ENCODE measurements around the gene PIGK. TPM values are rescaled to one million over a fixed set of nuclear protein-coding genes. Genes with fewer than 3 reads are reported as not detected.
A peak's percentile ranks its signal among the peaks of the same experiment; 100 is the strongest.
"Not testable (repeated sequence)": the region's sequence is repeated elsewhere in the genome, so short reads cannot be mapped to it uniquely, and the experiment has no call there.

Gene PIGK
- total RNA-seq, 2 experiments from 2014 or later, result 24.3 to 34.9 TPM

DNA sequence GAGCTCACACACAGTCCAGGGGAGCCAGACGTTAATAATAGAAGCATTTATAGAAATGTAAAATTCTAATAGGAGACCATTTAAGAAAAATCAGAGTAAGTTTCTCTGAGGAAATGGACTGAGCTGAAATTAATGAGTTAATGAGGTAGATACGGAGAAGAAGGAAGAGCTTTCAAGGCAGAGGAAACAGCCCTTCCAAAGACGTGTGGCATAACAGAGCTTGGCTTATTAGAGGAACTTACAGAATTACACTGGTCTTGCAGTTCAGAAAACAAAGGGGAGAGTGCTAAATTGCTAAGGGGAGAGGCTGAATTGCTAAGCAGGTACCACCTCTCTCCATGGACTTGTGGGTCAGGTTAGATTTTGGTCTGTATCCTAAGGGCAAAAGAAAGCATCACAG lies 8.2 kb upstream of the PIGK start:
- no peak for DNase-seq
- Mint-ChIP-seq H3K9me3 (no peaks in the 10 kb centered on the region), H3K36me3 (ENCODE audit: low read depth) (peaks cover 6% of the 10 kb centered on the region), H3K27ac (no peak overlapping the region), H3K4me1 (no peaks in the 10 kb centered on the region), H3K4me3 (no peak overlapping the region), H3K27me3 (no peaks in the 10 kb centered on the region)
- CTCF ChIA-PET, result interaction anchor here (0.7 kb wide), 1 partner anchor 75 kb away, joined by 3 read pairs; no protein-coding TSS in a partner anchor
- POLR2A ChIA-PET, result no interaction called here

- no peak overlapping the region for H3K4me3 Mint-ChIP-seq
- ChIA-PET CTCF (no interaction called here), POLR2A (no interaction called here)
- H3K27ac Mint-ChIP-seq, result no peak overlapping the region
- peaks cover 21% of the 10 kb centered on the region for H3K4me1 Mint-ChIP-seq
- peaks cover 16% of the 10 kb centered on the region for H3K36me3 Mint-ChIP-seq (ENCODE audit: low read depth)
- no peak for DNase-seq
- peaks cover 3% of the 10 kb centered on the region for H3K9me3 Mint-ChIP-seq
- no peaks in the 10 kb centered on the region for H3K27me3 Mint-ChIP-seq
Observed at GRCh38 chr1:77222496-77222895, 3.3 kb upstream of the PIGK start.

GRCh38 chr1:77220687-77221463 lies 1.6 kb upstream of the PIGK start:
- ChIA-PET CTCF (no interaction called here), POLR2A (no interaction called here)
- Mint-ChIP-seq H3K9me3 (peaks cover 3% of the 10 kb centered on the region), H3K4me3 (peak overlapping the region; percentile 37), H3K36me3 (ENCODE audit: low read depth) (peaks cover 16% of the 10 kb centered on the region), H3K4me1 (peaks cover 31% of the 10 kb centered on the region), H3K27ac (no peak overlapping the region), H3K27me3 (no peaks in the 10 kb centered on the region)
- DNase-seq, result no peak

DNA sequence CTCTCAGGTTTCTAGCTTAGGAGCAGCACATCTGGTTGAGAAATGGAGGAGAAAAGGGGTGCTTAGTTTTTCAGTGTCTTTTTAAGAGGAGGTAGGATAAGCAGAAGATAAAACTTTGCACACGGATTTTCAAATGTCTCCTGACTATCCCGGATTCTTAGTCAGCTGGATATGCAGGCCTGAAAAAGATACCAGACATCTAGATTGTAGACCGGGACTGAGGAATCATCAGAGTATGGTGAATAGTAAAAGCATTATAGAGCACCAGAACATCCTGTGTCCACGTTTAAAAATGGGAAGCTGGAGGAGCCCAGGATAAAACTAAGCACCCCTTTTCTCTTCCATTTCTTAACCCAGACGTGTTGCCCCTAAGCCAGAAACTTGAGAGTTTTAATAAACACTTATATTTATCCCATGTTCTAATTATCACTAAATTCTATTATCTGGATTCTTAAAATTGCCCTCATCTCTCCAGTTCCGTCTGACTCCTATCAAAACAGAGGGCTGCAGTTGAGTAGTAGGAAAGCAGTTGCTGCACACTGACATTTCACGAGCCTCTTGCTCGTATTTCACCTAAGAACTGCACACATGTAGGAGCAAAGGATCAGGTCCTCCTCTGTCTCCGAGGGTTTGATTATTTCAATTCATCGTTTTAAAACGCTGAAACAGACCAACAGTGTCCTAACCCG lies 609 bp downstream of the PIGK start:
- POLR2A ChIA-PET, result interaction anchor here (1.5 kb wide), 1 partner anchor 20 kb away, joined by 6 read pairs; no protein-coding TSS in a partner anchor
- CTCF ChIA-PET, result no interaction called here
- H3K4me3 Mint-ChIP-seq, result peak overlapping the region; percentile 90
- peaks cover 3% of the 10 kb centered on the region for H3K9me3 Mint-ChIP-seq
- H3K27me3 Mint-ChIP-seq, result no peaks in the 10 kb centered on the region
- H3K4me1 Mint-ChIP-seq, result peaks cover 40% of the 10 kb centered on the region
- peaks cover 16% of the 10 kb centered on the region for H3K36me3 Mint-ChIP-seq (ENCODE audit: low read depth)
- H3K27ac Mint-ChIP-seq, result peak overlapping the region; percentile 96
- DNase-seq, result no peak

DNA sequence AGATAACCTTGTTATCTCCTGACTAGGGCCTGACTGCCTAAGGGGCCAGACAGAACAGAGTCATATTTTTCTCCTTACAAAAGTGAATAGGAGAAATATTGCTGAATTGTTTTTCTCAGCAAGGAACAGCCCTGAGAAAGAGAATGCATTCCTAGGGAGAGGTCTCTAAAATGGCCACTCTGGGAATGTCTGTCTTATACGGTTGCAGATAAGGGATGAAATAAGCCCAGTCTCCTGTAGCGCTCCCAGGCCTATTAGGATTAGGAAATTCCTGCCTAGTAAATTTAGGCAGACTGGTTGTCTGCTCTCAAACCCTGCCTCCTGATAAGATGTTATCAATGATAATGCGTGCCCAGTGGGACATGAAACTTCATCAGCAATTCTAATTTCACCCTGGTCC lies 15.2 kb downstream of the PIGK start:
- CTCF ChIA-PET, H3K27me3 Mint-ChIP-seq, H3K9me3 Mint-ChIP-seq, POLR2A ChIA-PET, DNase-seq, H3K4me1 Mint-ChIP-seq, H3K27ac Mint-ChIP-seq, H3K4me3 Mint-ChIP-seq: not testable (repeated sequence)
- H3K36me3 Mint-ChIP-seq (ENCODE audit: low read depth), result peaks cover 17% of the 10 kb centered on the region

GRCh38 chr1:77202751-77203150 lies 16.5 kb downstream of the PIGK start:
- no peak for DNase-seq
- peaks cover 17% of the 10 kb centered on the region for H3K36me3 Mint-ChIP-seq (ENCODE audit: low read depth)
- ChIA-PET CTCF (no interaction called here), POLR2A (no interaction called here)
- H3K4me3 Mint-ChIP-seq, result no peak overlapping the region
- H3K4me1 Mint-ChIP-seq, result no peaks in the 10 kb centered on the region
- no peaks in the 10 kb centered on the region for H3K27me3 Mint-ChIP-seq
- no peak overlapping the region for H3K27ac Mint-ChIP-seq
- H3K9me3 Mint-ChIP-seq, result peaks cover 8% of the 10 kb centered on the region

DNA sequence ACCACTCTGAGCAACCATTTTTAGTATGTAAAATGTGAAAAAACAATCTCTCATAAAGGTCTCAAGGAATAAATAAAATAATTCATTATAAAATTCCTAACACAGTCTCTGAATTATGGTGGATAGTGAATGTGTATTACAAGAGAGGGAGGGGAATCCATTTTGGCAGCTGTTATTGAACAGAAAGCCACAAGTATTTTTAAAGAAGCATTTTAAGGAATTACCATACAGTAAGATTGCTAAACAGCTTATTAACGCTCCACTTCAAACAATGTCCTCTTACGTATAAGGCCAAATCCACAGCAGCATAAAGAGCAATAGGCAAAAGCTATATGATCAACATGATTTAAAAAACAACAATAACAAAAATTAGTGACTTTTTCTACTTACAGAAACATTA lies 18.4 kb downstream of the PIGK start:
- Mint-ChIP-seq H3K27me3 (no peaks in the 10 kb centered on the region), H3K9me3 (peaks cover 7% of the 10 kb centered on the region), H3K4me3 (no peak overlapping the region), H3K27ac (no peak overlapping the region), H3K36me3 (ENCODE audit: low read depth) (peaks cover 21% of the 10 kb centered on the region), H3K4me1 (no peaks in the 10 kb centered on the region)
- POLR2A ChIA-PET, result no interaction called here
- CTCF ChIA-PET, result no interaction called here
- no peak for DNase-seq

- Mint-ChIP-seq H3K4me3 (no peak overlapping the region), H3K4me1 (no peaks in the 10 kb centered on the region), H3K27me3 (no peaks in the 10 kb centered on the region), H3K36me3 (ENCODE audit: low read depth) (peaks cover 21% of the 10 kb centered on the region), H3K9me3 (peaks cover 7% of the 10 kb centered on the region), H3K27ac (no peak overlapping the region)
- POLR2A ChIA-PET, result no interaction called here
- CTCF ChIA-PET, result no interaction called here
- no peak for DNase-seq
Observed at GRCh38 chr1:77200293-77200692, 18.9 kb downstream of the PIGK start.

DNA sequence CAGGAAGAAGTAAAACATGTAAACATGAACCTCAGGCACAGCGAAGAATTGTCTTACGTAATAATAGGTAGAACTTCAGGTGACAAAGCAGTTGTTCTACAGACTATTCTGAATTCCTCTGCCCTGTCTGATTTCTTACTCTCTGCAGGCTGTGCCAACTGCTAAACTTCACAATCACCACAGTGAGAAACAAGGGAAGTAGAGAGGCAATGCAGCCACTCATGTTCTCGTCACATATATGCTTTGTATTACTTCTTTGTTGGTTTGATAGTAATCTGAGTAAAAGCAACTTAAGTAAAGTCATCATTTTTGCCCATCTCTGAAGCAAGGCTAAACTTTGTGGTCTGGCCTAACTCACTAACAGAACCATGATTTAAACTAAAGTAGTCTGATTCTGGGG lies 21.9 kb downstream of the PIGK start:
- CTCF ChIA-PET, result no interaction called here
- no peaks in the 10 kb centered on the region for H3K27me3 Mint-ChIP-seq
- no peak overlapping the region for H3K4me3 Mint-ChIP-seq
- POLR2A ChIA-PET, result no interaction called here
- H3K27ac Mint-ChIP-seq, result no peak overlapping the region
- peaks cover 12% of the 10 kb centered on the region for H3K36me3 Mint-ChIP-seq (ENCODE audit: low read depth)
- no peaks in the 10 kb centered on the region for H3K4me1 Mint-ChIP-seq
- H3K9me3 Mint-ChIP-seq, result no peaks in the 10 kb centered on the region
- DNase-seq, result no peak

DNA sequence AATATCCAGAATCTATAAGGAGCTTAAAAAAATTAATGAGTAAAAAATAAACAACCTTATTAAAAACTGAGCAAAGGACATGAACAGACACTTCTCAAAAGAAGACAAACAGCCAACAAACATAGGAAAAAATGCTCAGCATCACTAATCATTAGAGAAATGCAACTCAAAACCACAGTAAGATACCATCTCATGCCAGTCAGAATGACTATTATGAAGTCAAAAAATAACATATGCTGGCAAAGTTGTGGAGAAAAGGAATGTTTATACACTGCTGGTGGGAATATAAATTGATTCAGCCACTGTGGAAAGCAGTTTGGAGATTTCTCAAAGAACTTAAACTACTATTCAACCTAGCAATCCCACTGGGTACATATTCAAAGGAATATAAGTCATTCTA lies 25.3 kb downstream of the PIGK start:
- Mint-ChIP-seq H3K9me3 (peaks cover 3% of the 10 kb centered on the region), H3K36me3 (ENCODE audit: low read depth) (peaks cover 14% of the 10 kb centered on the region), H3K4me3 (no peak overlapping the region), H3K27ac (no peak overlapping the region), H3K4me1 (peaks cover 6% of the 10 kb centered on the region), H3K27me3 (no peaks in the 10 kb centered on the region)
- CTCF ChIA-PET, result no interaction called here
- DNase-seq, result no peak
- POLR2A ChIA-PET, result no interaction called here

DNA sequence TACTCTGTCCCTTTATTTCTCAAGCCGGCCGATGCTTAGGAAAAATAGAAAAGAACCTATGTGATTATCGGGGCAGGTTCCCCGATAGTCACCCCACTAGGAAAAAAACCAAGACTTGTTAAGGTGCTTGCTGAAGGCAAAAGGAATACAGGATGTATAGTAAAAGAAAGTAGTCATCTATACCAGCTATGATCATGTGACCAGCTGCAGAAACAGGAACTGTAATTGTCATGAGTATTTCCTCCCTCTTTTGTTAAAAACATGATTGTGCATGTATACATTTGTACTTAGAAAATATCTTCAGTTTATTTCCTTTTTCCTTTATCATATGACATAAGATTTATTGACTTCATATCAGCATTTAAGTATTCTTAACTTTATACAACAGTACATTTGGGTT lies 30.5 kb downstream of the PIGK start:
- peaks cover 11% of the 10 kb centered on the region for H3K4me1 Mint-ChIP-seq
- H3K27ac Mint-ChIP-seq, result no peak overlapping the region
- H3K9me3 Mint-ChIP-seq, result peaks cover 16% of the 10 kb centered on the region
- H3K27me3 Mint-ChIP-seq, result no peaks in the 10 kb centered on the region
- ChIA-PET CTCF (no interaction called here), POLR2A (no interaction called here)
- no peak overlapping the region for H3K4me3 Mint-ChIP-seq
- H3K36me3 Mint-ChIP-seq (ENCODE audit: low read depth), result peaks cover 26% of the 10 kb centered on the region
- DNase-seq, result no peak

- DNase-seq, H3K27ac Mint-ChIP-seq, POLR2A ChIA-PET, H3K4me3 Mint-ChIP-seq, H3K27me3 Mint-ChIP-seq, CTCF ChIA-PET: not testable (repeated sequence)
- peaks cover 26% of the 10 kb centered on the region for H3K36me3 Mint-ChIP-seq (ENCODE audit: low read depth)
- peaks cover 16% of the 10 kb centered on the region for H3K9me3 Mint-ChIP-seq
- H3K4me1 Mint-ChIP-seq, result peaks cover 11% of the 10 kb centered on the region
Observed at GRCh38 chr1:77186907-77187306, 32.3 kb downstream of the PIGK start.

GRCh38 chr1:77182083-77182482 lies 37.1 kb downstream of the PIGK start:
- POLR2A ChIA-PET, result no interaction called here
- CTCF ChIA-PET, result no interaction called here
- Mint-ChIP-seq H3K4me1 (no peaks in the 10 kb centered on the region), H3K9me3 (peaks cover 18% of the 10 kb centered on the region), H3K4me3 (no peak overlapping the region), H3K27me3 (no peaks in the 10 kb centered on the region), H3K36me3 (ENCODE audit: low read depth) (peaks cover 15% of the 10 kb centered on the region), H3K27ac (no peak overlapping the region)
- DNase-seq, result no peak

DNA sequence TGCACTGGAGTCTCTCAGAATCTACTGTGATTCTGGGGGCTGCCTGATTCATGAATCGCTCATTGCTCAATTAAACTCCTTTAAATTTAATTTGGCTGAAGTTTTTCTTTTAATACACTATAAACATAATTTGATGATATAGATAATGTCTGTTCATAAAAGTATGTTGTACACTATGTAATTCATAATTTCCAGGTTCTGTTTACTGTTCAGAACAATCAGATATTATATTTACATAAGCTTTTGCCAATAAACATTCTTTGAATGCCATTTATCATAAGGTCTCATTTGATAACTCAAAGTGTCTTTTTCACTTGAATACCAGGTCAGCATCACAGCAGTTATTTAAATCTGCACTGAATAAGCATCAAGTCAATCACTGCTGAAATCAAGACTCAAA lies 39.6 kb downstream of the PIGK start:
- Mint-ChIP-seq H3K4me1 (no peaks in the 10 kb centered on the region), H3K4me3 (no peak overlapping the region), H3K27me3 (no peaks in the 10 kb centered on the region), H3K9me3 (peaks cover 20% of the 10 kb centered on the region), H3K27ac (no peak overlapping the region), H3K36me3 (ENCODE audit: low read depth) (peaks cover 15% of the 10 kb centered on the region)
- DNase-seq, result no peak
- CTCF ChIA-PET, result interaction anchor here (0.6 kb wide), 1 partner anchor 49 kb away, joined by 3 read pairs; no protein-coding TSS in a partner anchor
- POLR2A ChIA-PET, result no interaction called here
